GM23248 (cell line): ENCODE results near the gene NUP205. TPM values are rescaled to one million over a fixed set of nuclear protein-coding genes. Genes with fewer than 3 reads are reported as not detected.

Experiments
- DNase-seq: peaks from one replicate; pipeline ENCODE4 v3.0.0-alpha.2; 2015
- H2AFZ ChIP-seq: fragments of 200-600 bp; sonication (generic); 2 replicates; pipeline ENCODE4 v1.6.1; 2016; ENCODE audit warnings: antibody characterized with exemption
- H3F3A ChIP-seq: fragments of 200-600 bp; sonication (generic); 2 replicates; pipeline ENCODE4 v1.6.1; 2016; ENCODE audit warnings: mild to moderate bottlenecking, antibody characterized with exemption, mixed run types; ENCODE audit not compliant: insufficient read depth
- H3K27ac ChIP-seq: fragments of 200-600 bp; sonication (generic); 2 replicates; pipeline ENCODE4 v1.5.1; 2016; ENCODE audit warnings: mild to moderate bottlenecking
- H3K27me3 ChIP-seq: fragments of 200-600 bp; sonication (generic); replicated peaks from 2 replicates; pipeline ENCODE4 v1.6.1; 2016; ENCODE audit warnings: mild to moderate bottlenecking; ENCODE audit not compliant: insufficient read depth
- H3K36me3 ChIP-seq: fragments of 200-600 bp; sonication (generic); 2 replicates; pipeline ENCODE4 v1.6.1; 2016; ENCODE audit warnings: low read depth, mild to moderate bottlenecking
- H3K4me1 ChIP-seq: fragments of 200-600 bp; sonication (generic); 2 replicates; pipeline ENCODE4 v1.6.1; 2016; ENCODE audit warnings: mild to moderate bottlenecking; ENCODE audit not compliant: insufficient read depth
- H3K4me2 ChIP-seq: fragments of 200-600 bp; sonication (generic); one replicate; pipeline ENCODE4 v1.6.1; 2016; ENCODE audit warnings: mild to moderate bottlenecking; ENCODE audit not compliant: unreplicated experiment
- H3K4me3 ChIP-seq: fragments of 200-600 bp; sonication (generic); 2 replicates; pipeline ENCODE4 v1.5.1; 2016; ENCODE audit warnings: mild to moderate bottlenecking
- H3K79me2 ChIP-seq: fragments of 200-600 bp; sonication (generic); 2 replicates; pipeline ENCODE4 v1.6.1; 2016; ENCODE audit warnings: mild to moderate bottlenecking; ENCODE audit not compliant: insufficient read depth
- H3K9ac ChIP-seq: fragments of 200-600 bp; sonication (generic); 2 replicates; pipeline ENCODE4 v1.6.1; 2016; ENCODE audit warnings: mild to moderate bottlenecking
- H3K9me2 ChIP-seq: fragments of 200-600 bp; sonication (generic); 2 replicates; pipeline ENCODE4 v1.6.1; 2016; ENCODE audit warnings: mixed run types, mild to moderate bottlenecking, moderate library complexity; ENCODE audit not compliant: insufficient read depth
- H3K9me3 ChIP-seq: fragments of 200-600 bp; sonication (generic); one replicate; pipeline ENCODE4 v1.6.1; 2017; ENCODE audit warnings: low read depth
- H4K20me1 ChIP-seq: fragments of 200-600 bp; sonication (generic); 2 replicates; pipeline ENCODE4 v1.6.0; 2016; ENCODE audit not compliant: insufficient read depth
- EZH2 ChIP-seq: fragments of 200-600 bp; sonication (generic); IDR thresholded peaks from 2 replicates; pipeline ENCODE4 v1.6.1; 2018; ENCODE audit warnings: antibody characterized with exemption, mild to moderate bottlenecking; ENCODE audit not compliant: insufficient read depth, poor library complexity, severe bottlenecking
- EZH2phosphoT487 ChIP-seq: fragments of 200-600 bp; sonication (generic); IDR thresholded peaks from 2 replicates; pipeline ENCODE4 v1.6.1; 2018; ENCODE audit warnings: antibody characterized with exemption, moderate library complexity, mild to moderate bottlenecking, low read depth; ENCODE audit not compliant: insufficient read depth
- WGBS, 2 experiments: methylation state at CpG; one replicate each; pipeline ENCODE4 v1.1.6; 2015 to 2017; ENCODE audit warnings: low lambda C conversion rate in 2 of 2, low coverage in 1 of 2; ENCODE audit errors: missing lambda C conversion rate in 2 of 2; 5-methylcytosine and 5-hydroxymethylcytosine counted together
- in situ Hi-C: fragments of 300-500 bp; cut with MboI; formaldehyde crosslinking; loops from 2 replicates; pipeline ENCODE4 v1.15.0; 2020
- polyA plus RNA-seq: library from polyadenylated mRNA; unstranded; fragments of >200 nt; fragmentation: Nextera tagmentation; extraction: Ambion mirVana; gene quantifications from 2 replicates; pipeline ENCODE4 v1.2.1, GENCODE V29; 2016
- total RNA-seq: library from RNA; depleted of rRNA; stranded (reverse); fragments of >200 nt; shearing (Covaris generic); gene quantifications from 2 replicates; pipeline ENCODE4 v1.2.3, GENCODE V29; 2014

The NUP205 gene
- total and polyA plus RNA-seq, 2 experiments from 2014 or later: 18.5 to 31.8 TPM

GRCh38 chr7:135684136-135684535, 126.4 kb downstream of the NUP205 start:
- H3K4me2 ChIP-seq: peak overlapping the region; percentile 38
- in situ Hi-C loops: no loop called here
- no peak overlapping the region for H3K4me3 ChIP-seq
- H3K27ac ChIP-seq: peak overlapping the region; percentile 49
- no peak overlapping the region for H2AFZ ChIP-seq
- DNase-seq: peak; percentile 64
- H3K4me1 ChIP-seq: peaks cover 33% of the 10 kb centered on the region
- H3K36me3 ChIP-seq: peaks cover 4% of the 10 kb centered on the region; the same call in 1 of the 2 replicates
- peaks cover 93% of the 10 kb centered on the region for H3K79me2 ChIP-seq
- H4K20me1 ChIP-seq: no peaks in the 10 kb centered on the region
- peaks cover 31% of the 10 kb centered on the region for H3F3A ChIP-seq
- no peaks in the 10 kb centered on the region for H3K9me2 ChIP-seq
- H3K27me3 ChIP-seq: no peaks in the 10 kb centered on the region
- no peaks in the 10 kb centered on the region for H3K9me3 ChIP-seq
- H3K9ac ChIP-seq: 0 out of 2 replicates have a peak overlapping the region, but pooled peaks have one; percentile 9
- WGBS, 2 experiments: 35% methylated on average over 3 of the region's 3 CpGs
- TF ChIP-seq EZH2phosphoT487: no peak
- TF ChIP-seq EZH2: no peak

- 92 to 96% methylated on average over 5 of the region's 5 CpGs for WGBS, 2 experiments
- H3K9me2 ChIP-seq: no peaks in the 10 kb centered on the region
- peak overlapping the region; percentile 49 for H3K27ac ChIP-seq
- H4K20me1 ChIP-seq: no peaks in the 10 kb centered on the region
- H3K4me1 ChIP-seq: peaks cover 28% of the 10 kb centered on the region
- no peaks in the 10 kb centered on the region for H3K27me3 ChIP-seq
- H3K36me3 ChIP-seq: peaks cover 9% of the 10 kb centered on the region; the same call in 1 of the 2 replicates
- in situ Hi-C loops: no loop called here
- H3F3A ChIP-seq: peaks cover 27% of the 10 kb centered on the region
- H3K4me3 ChIP-seq: no peak overlapping the region
- H3K9ac ChIP-seq: peak overlapping the region; percentile 9; the same call in 1 of the 2 replicates
- TF ChIP-seq EZH2: no peak
- TF ChIP-seq EZH2phosphoT487: no peak
- no peaks in the 10 kb centered on the region for H3K9me3 ChIP-seq
- H2AFZ ChIP-seq: no peak overlapping the region
- DNase-seq: no peak
- H3K4me2 ChIP-seq: peak overlapping the region; percentile 38
- peaks cover 92% of the 10 kb centered on the region for H3K79me2 ChIP-seq
Measured at GRCh38 chr7:135684699-135685098, 127.0 kb downstream of the NUP205 start.

GRCh38 chr7:135685306-135686084, 127.8 kb downstream of the NUP205 start:
- in situ Hi-C loops: no loop called here
- peaks cover 84% of the 10 kb centered on the region for H3K79me2 ChIP-seq
- DNase-seq: peak; percentile 78

GRCh38 chr7:135687466-135687865, 129.7 kb downstream of the NUP205 start:
- in situ Hi-C loops: no loop called here
- no peak overlapping the region for H2AFZ ChIP-seq
- H3K4me3 ChIP-seq: no peak overlapping the region
- TF ChIP-seq EZH2 (no peak), EZH2phosphoT487 (no peak)
- DNase-seq: no peak
- H3K27ac ChIP-seq: no peak overlapping the region
- H3K27me3 ChIP-seq: no peaks in the 10 kb centered on the region
- peaks cover 50% of the 10 kb centered on the region for H3K4me1 ChIP-seq
- 0% methylated on average over 1 of the region's 1 CpG for WGBS, 2 experiments
- H3K9me2 ChIP-seq: no peaks in the 10 kb centered on the region
- peaks cover 9% of the 10 kb centered on the region; the same call in 1 of the 2 replicates for H3K36me3 ChIP-seq
- no peaks in the 10 kb centered on the region for H3K9me3 ChIP-seq
- H3K79me2 ChIP-seq: peaks cover 65% of the 10 kb centered on the region
- H4K20me1 ChIP-seq: no peaks in the 10 kb centered on the region
- H3K9ac ChIP-seq: no peak overlapping the region
- peaks cover 43% of the 10 kb centered on the region for H3F3A ChIP-seq
- H3K4me2 ChIP-seq: no peak overlapping the region

More at GRCh38 chr7:135685306-135686084, 127.8 kb downstream of the NUP205 start:
- peaks cover 30% of the 10 kb centered on the region for H3F3A ChIP-seq
- H4K20me1 ChIP-seq: no peaks in the 10 kb centered on the region
- no peaks in the 10 kb centered on the region for H3K9me2 ChIP-seq
- H3K27me3 ChIP-seq: no peaks in the 10 kb centered on the region
- peak overlapping the region; percentile 49 for H3K27ac ChIP-seq
- TF ChIP-seq EZH2phosphoT487 (no peak), EZH2 (no peak)
- 47 to 50% methylated on average over 9 of the region's 9 CpGs for WGBS, 2 experiments
- peak overlapping the region; percentile 9; the same call in 1 of the 2 replicates for H3K9ac ChIP-seq
- H3K4me2 ChIP-seq: peak overlapping the region; percentile 30
- H2AFZ ChIP-seq: no peak overlapping the region
- no peak overlapping the region for H3K4me3 ChIP-seq
- peaks cover 9% of the 10 kb centered on the region; the same call in 1 of the 2 replicates for H3K36me3 ChIP-seq
- H3K4me1 ChIP-seq: peaks cover 33% of the 10 kb centered on the region
- no peaks in the 10 kb centered on the region for H3K9me3 ChIP-seq
